ENCODE results near the gene ACD.
A peak's percentile ranks its signal among the peaks of the same experiment; 100 is the strongest.

The ACD gene

DNA sequence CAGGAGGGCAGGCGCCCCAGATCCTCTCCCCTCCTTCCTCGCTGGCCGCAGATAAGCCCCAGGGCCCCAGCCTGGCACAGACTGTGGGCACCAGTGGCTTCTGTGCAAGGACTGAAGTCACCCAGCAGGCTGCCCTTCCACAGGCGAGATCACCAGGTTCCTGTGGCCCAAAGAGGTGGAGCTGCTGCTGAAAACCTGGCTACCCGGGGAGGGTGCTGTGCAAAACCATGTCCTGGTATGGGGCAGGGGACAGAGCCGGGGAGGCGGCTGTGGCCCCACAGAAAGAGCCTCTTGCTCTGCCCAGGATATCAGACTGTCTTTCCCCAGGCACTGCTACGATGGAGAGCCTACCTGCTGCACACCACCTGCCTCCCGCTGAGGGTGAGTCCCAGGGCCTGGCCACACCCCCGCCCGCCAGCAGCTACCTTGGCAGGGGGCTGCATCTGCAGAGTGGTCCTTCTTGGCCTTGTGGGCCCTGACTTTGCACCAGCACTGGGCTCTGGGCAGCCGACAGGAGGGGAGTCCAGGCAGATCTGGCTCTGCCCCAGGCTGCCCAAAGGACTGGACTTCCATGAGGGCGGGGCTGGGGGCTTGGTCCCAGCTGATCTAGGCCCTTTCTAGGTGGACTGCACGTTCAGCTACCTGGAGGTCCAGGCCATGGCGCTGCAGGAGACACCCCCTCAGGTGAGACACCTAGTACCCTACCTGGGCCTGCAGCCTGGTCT lies 14.5 kb downstream of the ACD start:
- peak; percentile 64 for DNase-seq

DNA sequence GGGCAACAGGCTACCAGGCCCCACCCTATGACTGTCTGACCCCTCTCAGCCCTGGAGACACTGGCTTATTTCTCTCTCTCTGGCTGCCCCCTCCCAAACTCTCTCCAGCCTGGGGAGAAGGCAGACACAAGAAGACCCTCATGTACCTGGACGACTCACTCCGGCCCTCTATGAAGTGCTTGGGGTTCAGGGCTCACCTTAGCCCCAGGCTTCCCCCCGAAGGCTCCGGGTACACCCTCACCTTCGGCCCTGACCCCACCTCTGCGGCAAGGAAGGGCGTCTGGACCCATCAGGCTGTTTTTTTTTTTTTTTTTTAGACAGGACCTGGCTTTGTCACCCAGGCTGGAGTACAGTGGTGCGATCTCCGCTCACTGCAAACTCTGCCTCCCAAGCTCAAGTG lies 16.0 kb downstream of the ACD start:
- DNase-seq, result no peak

DNA sequence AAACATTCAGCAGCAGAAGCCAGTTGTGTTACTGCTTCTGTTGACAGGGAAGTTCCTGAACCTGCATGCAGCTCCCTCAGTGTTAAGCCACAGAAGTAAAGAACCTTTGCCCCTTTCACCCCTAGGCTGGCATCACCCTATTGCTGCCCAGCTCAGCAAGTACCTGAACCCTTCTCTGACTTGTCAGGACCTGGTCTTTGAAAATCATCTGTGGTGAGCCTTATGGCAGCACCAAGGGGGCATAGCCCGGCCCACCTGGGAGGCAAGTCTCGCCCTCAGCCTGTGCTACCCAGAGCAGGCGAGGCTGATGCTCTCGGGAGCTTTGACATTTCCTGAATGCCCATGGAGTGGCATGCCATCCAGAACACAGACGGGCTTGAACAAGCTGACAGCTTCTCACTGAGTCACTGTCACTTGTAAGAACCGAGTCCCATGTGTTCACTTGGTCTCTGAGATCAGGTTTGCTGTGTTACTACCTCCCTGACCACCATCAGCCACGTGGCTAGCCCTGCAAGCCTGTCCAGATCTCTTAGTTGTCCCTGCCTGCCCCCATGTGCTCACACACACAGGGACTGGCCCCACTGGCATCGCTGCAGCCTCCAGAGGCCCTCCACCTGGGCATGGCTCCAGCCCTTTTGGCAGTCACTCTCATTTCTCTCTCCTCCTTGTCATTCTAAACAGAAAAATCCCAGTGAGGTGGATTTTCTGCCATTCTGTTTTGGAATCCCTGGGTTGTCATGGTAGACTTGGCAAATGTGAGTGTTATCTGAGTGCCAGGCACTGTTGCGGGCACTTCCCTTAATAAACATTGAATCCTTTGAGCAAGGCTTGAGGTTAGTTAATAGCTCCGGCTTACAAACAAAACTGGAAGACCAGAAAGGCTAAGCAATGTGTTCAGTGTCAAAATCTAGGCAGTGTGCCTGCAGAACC lies 18.0 kb downstream of the ACD start:
- no peak for DNase-seq

DNA sequence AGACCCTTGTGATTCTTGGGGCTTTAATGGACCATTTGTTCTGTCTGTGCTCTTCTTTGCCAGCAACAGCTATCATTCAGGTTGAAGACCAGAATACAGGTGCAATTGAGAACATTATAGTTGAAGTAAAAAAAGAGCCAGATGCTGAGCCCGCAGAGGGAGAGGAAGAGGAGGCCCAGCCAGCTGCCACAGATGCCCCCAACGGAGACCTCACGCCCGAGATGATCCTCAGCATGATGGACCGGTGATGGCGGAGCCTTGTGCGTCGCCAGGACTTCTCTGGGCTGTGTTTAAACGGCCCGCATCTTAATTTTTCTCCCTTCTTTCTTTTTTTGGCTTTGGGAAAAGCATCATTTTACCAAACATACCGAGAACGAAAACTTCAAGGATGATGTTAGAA lies 22.4 kb downstream of the ACD start:
- no peak for DNase-seq

DNA sequence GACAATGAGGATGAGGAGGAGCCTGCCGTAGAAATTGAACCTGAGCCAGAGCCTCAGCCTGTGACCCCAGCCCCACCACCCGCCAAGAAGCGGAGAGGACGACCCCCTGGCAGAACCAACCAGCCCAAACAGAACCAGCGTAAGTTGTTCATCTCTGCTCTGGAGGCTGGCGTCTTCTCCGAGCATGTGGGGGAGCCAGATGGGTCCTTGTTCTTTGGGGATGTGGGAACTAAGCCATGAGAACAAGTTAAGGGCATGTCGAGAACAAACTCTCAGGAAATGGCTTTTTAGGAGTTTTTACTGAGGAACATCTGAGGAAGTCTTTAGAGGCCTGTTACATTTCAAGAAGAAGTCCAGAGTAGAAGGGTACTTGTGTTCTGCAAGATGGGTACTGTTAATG lies 23.3 kb downstream of the ACD start:
- no peak for DNase-seq

DNA sequence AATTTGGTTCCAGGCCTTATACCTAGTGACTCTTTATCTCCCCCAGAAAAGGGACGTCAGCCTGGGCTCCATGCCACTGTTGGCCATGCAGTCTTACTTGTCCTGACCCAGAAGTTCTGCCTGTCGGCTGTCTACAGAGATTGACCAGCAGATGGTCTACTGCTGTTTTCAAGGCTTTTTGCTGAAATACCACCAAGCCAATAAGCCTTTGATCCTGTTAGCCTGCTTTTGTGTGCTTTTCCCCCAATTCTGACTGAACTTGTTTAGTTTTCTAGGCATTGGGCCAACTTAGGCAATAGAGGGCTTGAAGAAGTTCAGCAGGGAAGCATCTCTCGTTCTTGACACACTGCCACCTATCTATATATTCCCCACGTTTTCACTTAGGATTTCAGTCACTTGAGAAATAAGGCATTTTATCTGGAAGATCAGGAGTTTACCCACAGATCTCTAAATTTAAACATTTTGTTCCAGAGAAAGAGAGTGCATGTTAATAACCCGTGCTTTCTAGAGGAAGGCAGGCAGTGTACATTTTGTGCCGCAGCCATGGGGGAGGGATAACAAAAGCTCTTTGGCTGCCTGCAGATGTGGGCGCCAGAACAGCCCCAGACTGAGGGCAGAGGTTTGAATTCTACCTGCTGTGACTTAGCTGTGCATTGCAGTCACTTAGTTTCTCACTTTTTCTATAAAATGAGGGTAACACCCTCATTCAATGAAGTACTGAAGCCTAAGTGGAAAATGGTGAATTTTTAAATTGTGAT lies 27.5 kb downstream of the ACD start:
- no peak for DNase-seq

DNA sequence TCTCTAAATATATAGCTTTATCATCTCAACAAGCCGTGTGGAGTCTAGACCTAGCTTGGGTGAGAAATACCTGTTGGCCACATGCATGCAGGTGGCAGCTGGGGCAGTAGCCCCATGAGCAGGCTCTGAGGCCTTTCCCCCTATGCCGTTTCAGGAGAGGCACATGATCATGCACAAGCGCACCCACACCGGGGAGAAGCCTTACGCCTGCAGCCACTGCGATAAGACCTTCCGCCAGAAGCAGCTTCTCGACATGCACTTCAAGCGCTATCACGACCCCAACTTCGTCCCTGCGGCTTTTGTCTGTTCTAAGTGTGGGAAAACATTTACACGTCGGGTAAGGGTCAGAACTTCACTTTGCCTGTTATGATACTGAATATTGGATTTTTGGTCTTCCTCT lies 31.8 kb downstream of the ACD start:
- no peak for DNase-seq

DNA sequence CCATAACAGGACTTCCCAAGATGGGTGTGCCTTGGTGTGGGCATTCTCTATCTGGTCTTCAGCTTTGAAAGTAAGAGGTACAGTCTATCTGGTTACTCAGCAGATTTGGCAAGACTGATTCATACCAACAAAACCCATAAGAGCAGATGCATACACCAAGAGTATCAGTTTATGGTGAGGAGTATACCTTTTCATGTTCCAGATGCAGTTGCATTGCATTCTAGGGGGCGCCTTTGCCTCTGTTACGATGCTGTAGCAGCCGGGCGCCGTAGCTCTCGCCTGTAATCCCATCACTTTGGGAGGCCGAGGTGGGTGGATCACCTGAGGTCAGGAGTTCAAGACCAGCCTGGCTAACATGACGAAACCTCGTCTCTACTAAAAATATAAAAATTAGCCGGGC lies 46.3 kb downstream of the ACD start:
- peak; percentile 28 for DNase-seq

DNA sequence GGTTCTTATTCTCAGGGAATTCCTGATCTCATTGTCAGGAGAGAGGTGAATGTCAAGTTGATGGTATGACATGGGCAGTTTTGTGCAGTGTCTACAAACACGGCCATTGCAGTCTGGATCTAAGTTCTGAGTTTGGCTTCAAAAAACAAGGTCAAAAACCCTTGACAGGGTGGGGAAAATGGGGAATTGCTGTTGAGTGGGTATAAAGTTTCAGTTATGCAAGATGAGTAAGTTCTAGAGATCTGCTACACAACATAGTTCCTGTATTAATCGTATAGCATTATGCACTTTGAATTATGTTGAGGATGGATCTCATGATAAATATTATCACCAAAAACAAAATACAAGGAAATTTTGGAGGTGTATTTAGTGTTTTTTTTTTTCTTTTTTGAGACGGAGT lies 51.7 kb downstream of the ACD start:
- no peak for DNase-seq

Data from hematopoietic multipotent progenitor cell treated with erythropoietin and hydrocortisone succinate and interleukin-3 and kit ligand, for 4 days (in vitro differentiated cells).